Activated CD8-positive, alpha-beta memory T cell treated with anti-CD3 and anti-CD28 coated beads for 24 hours (primary cell): ENCODE data around the gene EHHADH.
"Not testable (repeated sequence)": the region's sequence is repeated elsewhere in the genome, so short reads cannot be mapped to it uniquely, and the experiment has no call there.

ENCODE experiments used
- DNase-seq: peaks from one replicate; pipeline ENCODE4 v3.0.0-alpha.2; 2020

The EHHADH gene

DNA sequence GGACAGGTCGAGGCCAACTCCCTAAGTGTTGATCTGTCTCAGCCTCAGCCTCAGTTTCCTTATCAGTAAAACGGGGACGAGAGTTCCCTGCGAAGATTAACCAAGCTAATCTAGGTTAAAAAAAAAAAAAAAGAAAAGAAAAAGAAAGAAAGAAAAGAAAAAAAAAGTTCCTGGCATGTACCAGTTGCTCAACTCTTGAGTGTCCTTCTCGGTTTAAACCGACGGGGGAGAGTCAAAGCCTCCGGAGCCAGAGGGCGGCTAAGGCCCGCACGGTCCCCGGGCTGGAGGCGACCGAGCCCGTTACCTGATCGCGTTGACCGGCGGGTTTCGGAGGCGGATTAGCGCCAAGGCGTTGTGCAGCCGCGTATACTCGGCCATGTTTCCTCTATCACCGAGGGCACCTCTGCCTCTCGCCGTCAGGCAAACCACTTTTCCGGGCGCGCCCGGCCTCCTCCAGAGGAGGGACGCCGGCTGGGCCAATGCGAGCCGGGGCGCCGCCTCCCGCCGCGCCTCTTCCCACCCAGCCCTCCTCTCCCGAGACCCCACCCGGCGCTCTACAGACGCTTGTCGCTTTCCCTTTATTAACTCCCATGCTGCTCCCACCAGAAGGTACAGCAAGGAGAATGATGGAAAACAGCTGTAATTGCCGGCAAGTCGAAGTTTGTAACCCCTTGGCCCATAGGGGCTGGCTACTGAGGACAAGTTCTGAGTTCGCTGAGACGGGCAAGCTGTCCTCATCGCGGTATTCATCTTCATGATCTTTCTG is at the start of gene EHHADH:
TSS of gene EHHADH (minus strand) at position 405 of the 766 bp plus-strand sequence. CDS start at position 378, 27 bp downstream.
- DNase-seq = peak; percentile 85

DNA sequence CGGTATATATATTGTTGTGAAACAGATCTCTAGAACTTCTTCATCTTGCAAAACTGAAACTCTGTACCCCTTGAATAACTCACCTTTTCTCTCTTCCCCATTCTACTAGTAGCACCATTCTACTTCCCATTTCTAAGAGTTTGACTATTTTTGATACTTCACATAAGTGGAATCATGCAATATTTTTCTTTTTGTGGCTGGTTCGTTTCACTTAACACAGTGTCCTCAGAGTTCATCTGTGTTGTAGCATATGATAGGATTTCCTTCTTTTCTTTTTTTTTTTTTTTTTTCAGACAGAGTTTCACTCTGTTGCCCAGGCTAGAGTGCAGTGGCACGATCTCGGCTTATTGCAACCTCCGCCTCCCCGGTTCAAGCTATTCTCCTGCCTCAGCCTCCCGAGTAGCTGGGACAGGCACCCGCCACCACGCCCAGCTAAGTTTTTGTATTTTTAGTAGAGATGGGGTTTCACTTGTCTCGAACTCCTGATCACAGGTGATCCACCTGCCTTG is 46.1 kb upstream of the EHHADH start:
- DNase-seq = not testable (repeated sequence)

DNA sequence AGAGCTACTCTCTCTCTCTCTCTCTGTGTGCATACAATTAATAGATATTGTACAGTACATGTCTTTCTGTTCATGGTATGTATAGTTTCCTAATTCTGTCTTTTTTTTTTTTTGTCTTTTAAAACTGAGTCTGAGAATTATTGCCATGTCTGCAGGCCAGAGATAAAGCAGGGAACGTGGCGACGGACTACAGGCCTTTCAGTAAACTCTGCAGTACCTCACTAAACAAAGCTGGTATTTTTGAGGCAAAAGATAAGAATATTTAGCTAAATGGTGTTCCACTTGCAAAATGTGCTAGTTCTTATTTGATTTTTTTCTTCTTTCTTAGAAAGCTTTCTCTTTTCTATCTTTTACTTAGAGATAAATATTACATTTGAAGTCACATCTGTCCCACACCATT is 44.0 kb upstream of the EHHADH start:
- no peak for DNase-seq

DNA sequence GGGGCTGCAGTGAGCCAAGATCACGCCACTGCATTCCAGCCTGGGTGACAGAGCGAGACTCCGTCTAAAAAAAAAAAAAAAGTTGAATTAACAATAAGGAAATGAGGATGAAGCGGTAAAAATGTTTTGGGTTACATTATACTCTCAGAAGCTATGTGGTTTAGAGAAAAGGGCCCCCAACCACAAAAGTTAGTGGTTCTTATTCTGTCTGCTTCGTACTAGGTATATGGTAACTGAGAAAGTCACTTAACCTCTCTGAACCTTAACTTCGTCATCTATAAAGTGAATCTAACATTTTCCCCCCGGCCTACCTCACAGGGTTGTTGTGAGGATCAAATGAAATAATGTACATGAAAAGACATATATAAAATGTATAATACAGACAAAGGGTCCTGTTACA is 38.4 kb upstream of the EHHADH start:
- no peak for DNase-seq

DNA sequence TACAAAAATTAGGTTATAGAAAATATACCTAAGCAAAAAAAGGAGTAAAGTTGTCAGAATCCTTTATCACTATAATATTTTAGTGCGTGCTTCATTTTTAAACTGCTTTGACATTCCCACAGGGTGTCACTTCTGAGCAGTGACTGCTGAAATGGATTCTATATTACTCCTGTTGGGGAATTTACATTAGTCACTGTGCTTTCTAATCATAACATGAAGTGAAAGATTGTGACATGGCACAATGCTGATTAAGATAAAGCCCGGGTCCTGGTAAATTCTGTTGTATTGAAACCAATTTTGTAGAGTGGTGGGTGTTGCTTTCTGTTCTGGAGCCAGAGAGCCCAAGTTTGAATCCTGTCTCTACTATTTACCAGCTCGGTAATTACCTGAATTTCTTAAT is 36.4 kb upstream of the EHHADH start:
- no peak for DNase-seq

DNA sequence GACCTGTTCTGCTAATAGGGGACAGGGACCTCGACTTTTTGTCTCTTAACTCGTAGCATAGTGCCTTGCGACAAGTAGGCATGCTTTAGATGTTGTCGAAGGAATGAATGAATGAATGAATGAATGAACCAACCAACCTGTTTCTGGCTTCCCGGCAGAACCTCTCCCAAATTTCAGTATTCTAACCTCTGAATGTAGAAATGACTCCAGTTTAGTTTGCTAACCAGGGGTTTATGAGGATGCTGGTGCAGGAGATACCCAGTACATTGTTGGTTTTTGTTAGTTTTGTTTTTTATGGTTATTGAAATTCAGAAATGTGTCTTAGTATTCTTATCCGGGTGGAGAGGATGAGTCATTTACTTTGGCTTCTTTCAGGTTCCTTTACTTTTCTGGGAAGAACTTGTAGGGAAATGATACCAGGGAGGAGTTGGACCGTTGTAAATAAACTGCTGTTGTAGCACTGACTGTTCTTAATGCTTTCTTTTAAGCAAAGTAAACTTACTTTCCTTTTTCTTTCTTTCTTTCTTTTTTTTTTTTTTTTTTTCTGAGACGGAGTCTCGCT is 29.6 kb upstream of the EHHADH start:
- DNase-seq = no peak

DNA sequence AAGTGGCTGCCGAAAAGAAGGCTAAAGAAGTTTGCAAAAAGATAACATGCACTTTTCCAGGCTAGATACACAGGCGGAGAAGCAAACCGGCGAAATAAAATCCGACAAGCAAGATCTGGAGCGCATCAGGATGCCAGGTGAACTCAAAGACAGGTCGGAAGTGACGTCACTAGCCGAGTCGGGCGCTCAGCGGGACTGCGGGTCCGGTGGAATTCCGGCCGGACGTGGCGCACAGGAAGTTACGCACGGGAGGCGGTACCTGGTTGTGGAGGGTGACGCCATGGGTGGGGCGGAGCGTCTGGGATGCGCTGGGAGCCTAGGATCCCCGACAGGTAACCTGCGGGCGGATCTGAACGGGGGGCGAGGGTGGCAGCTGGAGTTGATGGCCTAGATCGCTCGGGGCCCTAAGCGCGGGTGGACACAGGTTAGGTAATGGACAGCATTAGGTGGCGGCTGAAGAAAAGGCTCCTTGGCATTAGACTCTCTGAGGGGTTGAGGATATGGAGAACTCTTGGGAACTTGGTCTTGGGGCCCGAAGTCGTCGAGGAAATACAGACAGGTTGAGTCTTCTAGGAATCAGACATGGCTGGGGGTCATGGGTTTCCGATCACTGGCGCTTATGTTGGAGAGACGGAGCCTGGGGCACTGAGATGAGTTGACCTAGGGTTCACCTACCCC is 29.0 kb upstream of the EHHADH start:
- DNase-seq = peak; percentile 96

DNA sequence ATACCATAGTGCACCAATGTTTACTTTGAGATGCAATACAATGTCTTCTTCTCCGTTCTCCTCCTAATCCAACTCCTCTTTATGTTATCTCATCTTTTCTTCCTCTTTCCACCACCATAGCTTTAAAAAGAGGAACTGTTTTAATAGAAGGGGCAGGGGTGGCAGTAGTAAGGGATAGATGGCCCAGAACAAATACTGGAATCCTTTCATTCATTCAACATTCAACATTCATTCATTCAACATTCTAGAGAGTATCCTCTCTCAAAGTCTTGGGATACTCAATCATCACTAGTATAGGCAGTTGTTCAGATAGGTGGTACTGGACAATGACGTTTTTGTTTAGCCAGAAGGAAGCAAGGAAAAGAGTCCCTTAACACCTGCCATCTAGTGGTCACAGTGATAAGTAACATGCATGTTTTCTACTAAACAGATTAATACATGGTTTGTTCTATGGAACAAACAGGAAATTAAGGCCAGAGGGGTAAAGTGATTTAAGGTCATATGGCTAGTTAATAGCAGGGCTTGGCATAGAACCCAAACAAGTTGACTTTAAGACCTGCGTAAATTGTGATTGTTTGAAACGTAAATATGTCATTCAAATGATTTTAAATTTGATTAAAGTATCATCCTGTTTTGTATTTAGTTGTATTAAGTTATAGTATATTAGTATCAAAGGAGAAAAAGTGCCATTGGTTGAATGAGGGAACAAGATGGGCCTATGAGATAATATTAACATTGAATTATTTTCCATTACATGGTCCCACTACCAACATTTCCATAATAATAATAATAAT is 26.9 kb upstream of the EHHADH start:
- DNase-seq = no peak

DNA sequence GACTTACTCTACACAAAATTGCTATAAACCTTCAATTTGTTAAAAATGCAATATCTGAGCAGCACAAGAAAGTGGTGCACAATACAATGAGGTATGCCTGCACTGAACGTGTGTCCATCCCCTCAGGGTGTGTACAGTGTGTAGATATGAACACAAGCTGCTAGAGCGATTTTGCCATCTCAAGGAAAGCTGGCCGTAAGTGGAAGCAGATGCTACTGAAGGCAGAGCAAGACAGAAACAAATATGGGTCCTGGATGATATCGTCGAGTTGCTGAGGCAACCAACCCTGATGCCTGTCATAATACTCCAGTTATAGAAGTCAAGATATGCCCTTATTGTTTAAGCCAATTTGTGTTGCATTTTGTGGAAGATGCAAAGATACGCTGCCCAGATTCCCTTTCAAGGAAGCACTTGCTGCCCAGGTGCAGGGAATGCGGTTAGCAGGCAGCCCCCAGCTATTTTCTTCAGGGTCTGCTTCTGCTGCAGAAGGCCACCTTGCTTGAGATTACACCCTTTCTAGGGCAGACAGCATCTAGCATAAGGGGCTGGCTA is 25.8 kb upstream of the EHHADH start:
- DNase-seq = no peak

DNA sequence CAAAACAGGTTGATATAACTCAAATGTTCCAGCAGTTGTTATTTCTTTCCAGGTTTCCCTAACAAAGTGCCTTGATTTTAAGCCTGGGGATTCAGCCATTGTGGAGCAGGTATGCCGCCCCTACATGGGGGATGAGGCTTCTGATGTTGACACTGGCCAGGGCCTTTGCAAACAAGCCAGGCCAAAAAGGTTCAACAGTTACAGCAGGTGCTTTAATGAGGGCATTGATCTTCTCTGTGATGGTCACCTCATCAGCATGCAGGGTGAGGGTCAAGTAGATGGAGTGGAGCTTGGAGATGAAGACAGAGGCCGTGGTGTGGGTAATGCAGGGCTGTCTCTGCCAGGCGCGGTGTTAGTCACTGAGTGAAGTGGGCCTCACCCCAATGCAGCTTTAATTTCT is 22.6 kb upstream of the EHHADH start:
- DNase-seq = no peak

DNA sequence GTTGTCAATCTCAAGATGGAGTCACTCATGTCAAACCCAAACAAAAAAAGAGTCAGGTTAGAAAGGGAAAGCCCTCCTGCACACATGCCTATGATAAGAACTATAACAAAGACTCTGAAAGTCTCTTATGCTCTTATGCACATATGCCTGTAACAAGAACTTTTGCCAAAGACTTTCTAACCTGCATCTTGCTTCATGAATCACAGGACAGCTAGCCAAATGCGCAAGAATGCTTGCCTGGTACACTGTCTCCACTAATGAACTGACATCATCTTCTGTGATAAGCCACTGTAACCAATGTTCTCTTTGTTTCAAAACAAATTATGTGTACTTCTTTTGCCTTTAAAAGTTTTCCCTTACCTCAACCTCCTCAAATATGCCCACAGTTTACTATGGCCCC is 18.2 kb upstream of the EHHADH start:
- DNase-seq = no peak

DNA sequence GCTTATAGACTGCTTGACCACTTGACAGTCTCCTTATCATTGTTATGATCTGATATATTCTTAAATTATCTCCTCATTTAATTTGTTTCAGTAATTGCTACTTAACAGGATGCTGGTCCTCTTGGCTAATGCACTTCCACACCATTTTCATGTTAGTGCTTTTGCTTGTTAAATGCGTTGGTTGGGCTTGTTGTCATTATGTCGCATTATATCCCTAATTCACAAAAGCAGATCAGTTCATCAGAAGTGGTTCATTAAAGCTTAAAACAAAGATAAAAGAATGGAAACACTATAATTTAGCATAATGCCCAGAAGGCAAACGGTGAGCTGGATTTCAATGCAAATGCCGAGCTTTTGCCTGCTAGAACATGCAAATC is 17.1 kb upstream of the EHHADH start:
- no peak for DNase-seq

DNA sequence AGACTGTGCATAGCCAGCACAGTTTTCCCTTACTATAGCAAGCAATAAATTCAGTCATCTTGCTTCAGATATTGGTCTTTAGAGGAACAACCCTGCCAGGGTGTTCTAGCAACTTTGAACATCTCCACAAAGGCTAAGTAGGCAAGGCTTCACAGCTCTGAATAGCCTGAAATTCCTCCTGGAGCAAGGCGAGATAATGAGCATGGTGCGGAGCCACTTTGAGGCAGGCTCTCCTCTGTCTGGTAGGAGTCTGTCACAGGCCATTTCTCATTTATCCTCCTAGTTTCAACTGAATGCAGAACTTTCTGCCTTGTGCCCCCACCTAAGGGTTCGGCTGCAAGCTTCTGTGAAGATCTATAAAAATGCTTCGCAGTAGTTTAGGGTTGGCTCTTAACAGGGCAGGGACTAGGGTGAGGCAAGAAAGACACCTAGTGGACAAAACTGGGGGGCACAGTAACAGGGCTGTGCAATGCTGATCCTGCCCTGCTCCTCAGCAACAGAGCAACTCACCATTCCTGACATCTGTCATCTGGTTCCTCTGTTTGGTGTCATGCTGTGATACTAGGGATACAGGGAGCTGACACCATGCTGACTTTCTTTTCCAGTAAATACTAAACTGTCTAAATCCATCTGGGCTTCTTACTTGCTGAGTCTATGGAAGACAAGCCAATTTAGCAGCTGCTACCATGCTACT is 16.6 kb upstream of the EHHADH start:
- DNase-seq = no peak

DNA sequence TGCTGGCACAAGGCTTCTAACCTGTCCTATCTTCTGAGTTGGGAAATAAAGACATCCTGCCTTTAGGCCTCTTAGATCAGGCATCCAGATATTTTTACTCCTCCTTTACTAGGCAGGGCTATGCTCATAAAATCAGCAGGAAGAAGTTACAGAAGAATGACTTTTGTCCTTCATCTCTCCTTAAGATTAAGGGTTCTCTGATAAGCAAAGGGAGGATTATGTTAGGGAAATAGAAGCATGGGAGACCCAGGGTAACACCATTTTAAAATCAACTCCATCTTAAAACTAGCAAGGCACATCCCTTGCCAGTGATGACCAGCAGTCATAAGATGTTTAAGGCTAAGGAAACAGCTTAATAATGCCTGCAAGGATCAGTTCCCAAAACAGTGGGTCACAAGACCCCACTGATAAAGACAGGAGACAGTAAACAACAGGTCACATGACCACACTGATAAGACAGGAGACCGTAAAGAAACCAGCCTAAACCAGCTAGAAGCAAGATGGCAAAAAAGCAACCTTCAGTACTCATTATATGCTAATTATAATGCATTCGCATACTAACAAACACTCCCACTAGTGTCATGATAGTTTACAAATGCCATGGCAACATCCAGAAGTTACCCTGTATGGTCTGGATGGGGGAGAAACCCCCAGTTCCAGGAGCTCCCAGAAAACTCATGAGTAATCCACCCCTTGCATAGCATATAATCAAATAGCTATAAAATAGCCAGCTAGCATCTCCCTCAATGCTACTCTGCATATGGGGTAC is 14.5 kb upstream of the EHHADH start:
- no peak for DNase-seq

DNA sequence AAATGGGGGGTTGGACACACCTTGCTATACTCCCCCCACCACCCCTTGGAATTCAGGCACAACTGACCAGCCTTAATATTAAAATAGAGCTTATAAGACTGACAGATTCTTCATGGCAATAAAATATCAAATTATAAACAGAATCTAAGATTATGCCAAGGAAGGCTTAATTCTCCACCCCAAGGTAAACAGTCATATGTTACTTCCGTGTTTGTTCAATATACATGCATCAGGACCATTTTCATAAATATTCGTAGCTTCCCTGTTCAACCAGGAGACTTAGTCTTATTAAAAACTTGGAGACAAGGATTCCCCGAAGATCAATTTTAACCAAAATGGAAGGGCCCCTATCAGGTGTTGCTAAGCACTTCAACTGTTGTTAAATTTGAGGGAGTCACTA is 13.3 kb upstream of the EHHADH start:
- DNase-seq = no peak

DNA sequence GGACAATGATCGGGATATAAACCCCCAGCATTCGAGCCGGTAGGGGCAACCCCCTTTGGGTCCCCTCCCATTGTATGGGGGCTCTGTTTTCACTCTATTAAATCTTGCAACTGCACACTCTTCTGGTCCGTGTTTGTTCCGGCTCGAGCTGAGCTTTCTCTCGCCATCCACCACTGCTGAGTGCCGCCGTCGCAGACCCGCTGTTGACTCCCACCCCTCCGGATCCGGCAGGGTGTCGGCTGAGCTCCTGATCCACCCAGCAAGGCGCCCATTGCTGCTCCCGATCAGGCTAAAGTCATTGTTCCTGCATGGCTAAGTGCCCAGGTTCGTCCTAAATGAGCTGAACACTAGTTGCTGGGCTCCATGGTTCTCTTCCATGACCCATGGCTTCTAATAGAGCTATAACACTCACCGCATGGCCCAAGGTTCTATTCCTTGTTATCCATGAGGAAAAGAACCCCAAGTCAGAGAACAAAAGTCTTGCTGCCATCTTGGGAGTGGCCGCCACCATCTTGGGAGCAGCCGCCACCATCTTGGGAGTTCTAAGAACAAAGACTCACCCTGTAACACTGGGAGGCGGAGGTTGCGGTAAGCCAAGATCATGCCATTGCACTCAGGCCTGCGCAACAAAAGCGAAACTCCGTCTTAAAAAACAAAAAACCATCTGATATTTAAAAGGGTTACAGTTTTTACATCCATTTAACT is 11.2 kb upstream of the EHHADH start:
- no peak for DNase-seq

DNA sequence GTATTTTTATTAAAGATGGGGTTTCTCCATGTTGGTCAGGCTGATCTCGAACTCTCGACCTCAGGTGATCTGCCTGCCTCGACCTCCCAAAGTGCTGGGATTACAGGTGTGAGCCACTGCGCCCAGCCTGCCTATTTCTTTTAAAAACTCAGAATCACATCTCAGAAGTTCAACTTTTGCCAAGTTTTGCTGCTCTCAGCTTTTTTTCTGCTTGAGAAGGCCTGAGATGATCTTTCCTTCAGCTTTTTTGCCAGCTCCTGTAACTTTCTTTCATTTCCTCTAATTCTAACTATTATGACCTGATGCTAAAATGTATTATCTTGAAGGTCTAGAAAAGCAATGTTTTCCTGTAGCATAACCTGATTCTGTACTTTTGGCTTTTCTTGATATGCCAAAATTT is 9.6 kb upstream of the EHHADH start:
- no peak for DNase-seq

DNA sequence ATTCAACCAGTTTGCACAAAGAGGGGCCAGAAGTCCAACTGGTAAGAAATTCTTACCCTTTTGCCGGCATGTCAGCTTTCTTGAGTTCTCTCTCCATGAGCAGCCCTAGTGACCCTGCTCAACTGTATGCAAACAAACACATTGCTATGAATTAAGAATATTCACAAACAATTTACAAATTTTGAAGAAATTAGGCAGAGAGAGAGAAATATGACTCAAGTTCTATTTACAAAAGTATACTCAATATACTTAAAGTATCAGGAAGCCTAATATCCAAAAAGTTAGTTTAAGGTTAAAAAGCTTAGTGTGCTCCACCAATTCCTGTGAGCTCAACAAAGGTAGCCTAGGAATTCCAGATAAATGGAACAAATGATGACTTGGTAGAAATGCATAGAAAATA is 3.5 kb upstream of the EHHADH start:
- no peak for DNase-seq

DNA sequence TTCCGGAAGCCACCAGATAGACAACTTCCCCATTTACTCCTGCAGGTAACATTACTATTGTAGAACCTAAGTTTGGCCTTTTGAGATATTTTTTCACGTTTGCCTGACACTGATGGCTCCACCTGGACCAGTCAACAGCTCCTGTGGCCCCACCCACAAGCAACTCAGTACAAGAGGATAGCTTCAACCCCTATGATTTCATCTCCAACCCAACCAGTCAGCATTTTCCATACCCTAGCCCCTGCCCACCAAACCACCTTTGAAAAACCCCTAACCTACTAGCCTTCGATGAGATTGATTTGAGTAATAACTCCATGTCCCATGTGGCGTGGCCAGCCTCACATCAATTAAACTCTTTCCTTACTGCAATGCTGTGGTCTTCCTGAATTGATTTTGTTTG is 950 bp upstream of the EHHADH start:
- DNase-seq = no peak

DNA sequence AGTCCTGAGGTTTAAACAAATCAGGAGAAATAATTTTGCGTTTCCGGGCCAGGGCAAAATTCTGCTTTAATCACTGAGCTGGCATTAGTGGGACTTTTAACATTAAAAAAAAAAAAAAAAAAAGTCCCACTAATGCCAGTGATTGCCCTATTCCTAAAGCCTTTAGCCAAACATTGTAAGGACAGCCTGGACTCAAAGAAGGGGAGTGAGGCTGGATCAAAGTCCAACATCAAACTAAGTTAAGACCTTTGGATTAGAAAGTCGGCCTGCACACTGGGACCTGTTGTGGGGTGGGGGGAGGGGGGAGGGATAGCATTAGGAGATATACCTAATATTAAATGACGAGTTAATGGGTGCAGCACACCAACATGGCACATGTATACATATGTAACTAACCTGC is 716 bp downstream of the EHHADH start:
- DNase-seq = not testable (repeated sequence)

DNA sequence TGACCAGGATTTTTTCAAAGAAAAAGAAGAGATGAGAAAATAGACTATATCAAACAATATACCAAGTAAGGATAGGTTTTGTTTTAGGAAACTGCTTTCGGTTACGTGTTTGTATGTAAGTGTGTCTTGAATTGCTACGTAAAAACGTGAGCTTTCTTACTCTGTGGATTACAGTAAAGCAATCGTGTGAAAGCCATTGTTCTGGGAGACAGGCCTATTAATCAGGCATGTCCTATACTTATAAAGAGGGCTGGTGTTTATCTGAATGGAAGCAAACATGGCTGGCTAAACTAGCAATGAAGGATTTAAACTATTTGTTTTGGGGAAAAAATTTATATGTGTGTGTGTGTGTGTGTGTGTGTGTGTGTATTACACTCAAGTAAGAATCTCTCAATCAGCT is 2.6 kb downstream of the EHHADH start:
- DNase-seq = no peak
